ENCODE results near the gene CDC42BPA. TPM values are rescaled to one million over a fixed set of nuclear protein-coding genes. Genes with fewer than 3 reads are reported as not detected.

CDC42BPA gene
- total RNA-seq, 1 experiment from 2014 or later = 25.2 TPM

GRCh38 chr1:227086636-227087035 lies 231.7 kb downstream of the CDC42BPA start (continued):
- TF ChIP-seq NR3C1 (CRISPR knock-in tag; conservative IDR thresholded peaks at IDR 0.05; ENCODE audit: low read depth) (no peak), ATF2 (CRISPR knock-in tag; IDR thresholded peaks at IDR 0.05; ENCODE audit: borderline replicate concordance, low read depth) (no peak), CREM (CRISPR knock-in tag; IDR thresholded peaks at IDR 0.05) (no peak), NFE2L1 (CRISPR knock-in tag; IDR thresholded peaks at IDR 0.05) (no peak), IRF1 (CRISPR knock-in tag; IDR thresholded peaks at IDR 0.05) (no peak), JAZF1 (CRISPR knock-in tag; IDR thresholded peaks at IDR 0.05) (no peak)
- TF ChIP-seq, protein P1, sequence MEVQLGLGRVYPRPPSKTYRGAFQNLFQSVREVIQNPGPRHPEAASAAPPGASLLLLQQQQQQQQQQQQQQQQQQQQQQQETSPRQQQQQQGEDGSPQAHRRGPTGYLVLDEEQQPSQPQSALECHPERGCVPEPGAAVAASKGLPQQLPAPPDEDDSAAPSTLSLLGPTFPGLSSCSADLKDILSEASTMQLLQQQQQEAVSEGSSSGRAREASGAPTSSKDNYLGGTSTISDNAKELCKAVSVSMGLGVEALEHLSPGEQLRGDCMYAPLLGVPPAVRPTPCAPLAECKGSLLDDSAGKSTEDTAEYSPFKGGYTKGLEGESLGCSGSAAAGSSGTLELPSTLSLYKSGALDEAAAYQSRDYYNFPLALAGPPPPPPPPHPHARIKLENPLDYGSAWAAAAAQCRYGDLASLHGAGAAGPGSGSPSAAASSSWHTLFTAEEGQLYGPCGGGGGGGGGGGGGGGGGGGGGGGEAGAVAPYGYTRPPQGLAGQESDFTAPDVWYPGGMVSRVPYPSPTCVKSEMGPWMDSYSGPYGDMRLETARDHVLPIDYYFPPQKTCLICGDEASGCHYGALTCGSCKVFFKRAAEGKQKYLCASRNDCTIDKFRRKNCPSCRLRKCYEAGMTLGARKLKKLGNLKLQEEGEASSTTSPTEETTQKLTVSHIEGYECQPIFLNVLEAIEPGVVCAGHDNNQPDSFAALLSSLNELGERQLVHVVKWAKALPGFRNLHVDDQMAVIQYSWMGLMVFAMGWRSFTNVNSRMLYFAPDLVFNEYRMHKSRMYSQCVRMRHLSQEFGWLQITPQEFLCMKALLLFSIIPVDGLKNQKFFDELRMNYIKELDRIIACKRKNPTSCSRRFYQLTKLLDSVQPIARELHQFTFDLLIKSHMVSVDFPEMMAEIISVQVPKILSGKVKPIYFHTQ (CRISPR knock-in tag; IDR thresholded peaks at IDR 0.05) = no peak

- ATAC-seq (no peak), DNase-seq (ENCODE audit: low spot score) (no peak)
- H3K4me3 Mint-ChIP-seq = no peak overlapping the region
- H3K27me3 Mint-ChIP-seq (ENCODE audit: low read depth) = no peaks in the 10 kb centered on the region
- ChIA-PET POLR2A (no interaction called here), CTCF (no interaction called here)
- peaks cover 27% of the 10 kb centered on the region for H3K9me3 Mint-ChIP-seq
- H3K4me1 Mint-ChIP-seq = no peaks in the 10 kb centered on the region
- peaks cover 44% of the 10 kb centered on the region for H3K36me3 Mint-ChIP-seq
- H3K27ac Mint-ChIP-seq = no peak overlapping the region
- TF ChIP-seq FOXJ3 (CRISPR knock-in tag; IDR thresholded peaks at IDR 0.05; ENCODE audit: borderline replicate concordance) (no peak), ZMAT4 (CRISPR knock-in tag; IDR thresholded peaks at IDR 0.05) (no peak), TEAD1 (CRISPR knock-in tag; IDR thresholded peaks at IDR 0.05) (no peak), ATF1 (CRISPR knock-in tag; IDR thresholded peaks at IDR 0.05) (no peak), CREB1 (CRISPR knock-in tag; IDR thresholded peaks at IDR 0.05) (no peak), RORB (CRISPR knock-in tag; IDR thresholded peaks at IDR 0.05) (no peak), KAT7 (CRISPR knock-in tag; IDR thresholded peaks at IDR 0.05; ENCODE audit: borderline replicate concordance) (no peak), NFATC4 (CRISPR knock-in tag; IDR thresholded peaks at IDR 0.05) (no peak), MXD4 (CRISPR knock-in tag; IDR thresholded peaks at IDR 0.05; ENCODE audit: borderline replicate concordance) (no peak), NFYB (CRISPR knock-in tag; conservative IDR thresholded peaks at IDR 0.05; ENCODE audit: low read depth) (no peak), GABPB1 (CRISPR knock-in tag; IDR thresholded peaks at IDR 0.05) (no peak), JAZF1 (CRISPR knock-in tag; IDR thresholded peaks at IDR 0.05) (no peak), RELA (CRISPR knock-in tag; IDR thresholded peaks at IDR 0.05; ENCODE audit: borderline replicate concordance) (no peak), ZNF219 (CRISPR knock-in tag; IDR thresholded peaks at IDR 0.05; ENCODE audit: borderline replicate concordance) (no peak)
- TF ChIP-seq, protein P2, sequence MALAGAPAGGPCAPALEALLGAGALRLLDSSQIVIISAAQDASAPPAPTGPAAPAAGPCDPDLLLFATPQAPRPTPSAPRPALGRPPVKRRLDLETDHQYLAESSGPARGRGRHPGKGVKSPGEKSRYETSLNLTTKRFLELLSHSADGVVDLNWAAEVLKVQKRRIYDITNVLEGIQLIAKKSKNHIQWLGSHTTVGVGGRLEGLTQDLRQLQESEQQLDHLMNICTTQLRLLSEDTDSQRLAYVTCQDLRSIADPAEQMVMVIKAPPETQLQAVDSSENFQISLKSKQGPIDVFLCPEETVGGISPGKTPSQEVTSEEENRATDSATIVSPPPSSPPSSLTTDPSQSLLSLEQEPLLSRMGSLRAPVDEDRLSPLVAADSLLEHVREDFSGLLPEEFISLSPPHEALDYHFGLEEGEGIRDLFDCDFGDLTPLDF (CRISPR knock-in tag; IDR thresholded peaks at IDR 0.05) = no peak
- TF ChIP-seq, protein P3, sequence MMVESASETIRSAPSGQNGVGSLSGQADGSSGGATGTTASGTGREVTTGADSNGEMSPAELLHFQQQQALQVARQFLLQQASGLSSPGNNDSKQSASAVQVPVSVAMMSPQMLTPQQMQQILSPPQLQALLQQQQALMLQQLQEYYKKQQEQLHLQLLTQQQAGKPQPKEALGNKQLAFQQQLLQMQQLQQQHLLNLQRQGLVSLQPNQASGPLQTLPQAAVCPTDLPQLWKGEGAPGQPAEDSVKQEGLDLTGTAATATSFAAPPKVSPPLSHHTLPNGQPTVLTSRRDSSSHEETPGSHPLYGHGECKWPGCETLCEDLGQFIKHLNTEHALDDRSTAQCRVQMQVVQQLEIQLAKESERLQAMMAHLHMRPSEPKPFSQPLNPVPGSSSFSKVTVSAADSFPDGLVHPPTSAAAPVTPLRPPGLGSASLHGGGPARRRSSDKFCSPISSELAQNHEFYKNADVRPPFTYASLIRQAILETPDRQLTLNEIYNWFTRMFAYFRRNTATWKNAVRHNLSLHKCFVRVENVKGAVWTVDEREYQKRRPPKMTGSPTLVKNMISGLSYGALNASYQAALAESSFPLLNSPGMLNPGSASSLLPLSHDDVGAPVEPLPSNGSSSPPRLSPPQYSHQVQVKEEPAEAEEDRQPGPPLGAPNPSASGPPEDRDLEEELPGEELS (CRISPR knock-in tag; IDR thresholded peaks at IDR 0.05) = no peak
- TF ChIP-seq, protein P1 (CRISPR knock-in tag; IDR thresholded peaks at IDR 0.05) = no peak
- TF ChIP-seq, protein P4, sequence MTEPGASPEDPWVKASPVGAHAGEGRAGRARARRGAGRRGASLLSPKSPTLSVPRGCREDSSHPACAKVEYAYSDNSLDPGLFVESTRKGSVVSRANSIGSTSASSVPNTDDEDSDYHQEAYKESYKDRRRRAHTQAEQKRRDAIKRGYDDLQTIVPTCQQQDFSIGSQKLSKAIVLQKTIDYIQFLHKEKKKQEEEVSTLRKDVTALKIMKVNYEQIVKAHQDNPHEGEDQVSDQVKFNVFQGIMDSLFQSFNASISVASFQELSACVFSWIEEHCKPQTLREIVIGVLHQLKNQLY (CRISPR knock-in tag; IDR thresholded peaks at IDR 0.05) = no peak
Measured at GRCh38 chr1:227082999-227083746, 235.1 kb downstream of the CDC42BPA start.
